GM20000 (cell line): ENCODE results near the gene BNC1.

Experiments
- DNase-seq: peaks from one replicate; pipeline ENCODE4 v3.0.0; 2012; ENCODE audit warnings: low spot score
- TF ChIP-seq, protein P1 (sequence below): IDR thresholded peaks from 2 replicates; pipeline ENCODE4 v1.5.1; 2012; ENCODE audit warnings: mild to moderate bottlenecking, control low read depth; ENCODE audit errors: extremely low read depth, missing control alignments

The BNC1 gene

DNA sequence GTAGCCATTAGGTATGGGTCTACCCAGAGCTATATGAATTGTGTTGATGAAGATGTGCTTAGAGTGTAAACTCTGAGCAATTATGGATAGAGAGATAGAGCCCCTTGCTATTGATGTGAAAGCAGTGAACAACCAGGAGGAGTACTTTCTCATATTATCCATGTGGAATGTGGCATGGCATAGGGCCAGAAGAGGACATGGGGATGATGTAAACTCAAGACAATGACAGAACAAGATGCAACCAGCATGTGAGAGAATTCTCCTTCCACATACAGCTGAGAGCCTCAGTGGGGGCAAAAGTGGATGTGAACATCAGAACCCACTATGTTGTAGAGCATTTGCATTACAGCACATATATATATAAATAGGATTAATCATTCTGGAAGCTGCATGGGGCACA lies 36.4 kb upstream of the BNC1 start:
- TF ChIP-seq, protein P1, sequence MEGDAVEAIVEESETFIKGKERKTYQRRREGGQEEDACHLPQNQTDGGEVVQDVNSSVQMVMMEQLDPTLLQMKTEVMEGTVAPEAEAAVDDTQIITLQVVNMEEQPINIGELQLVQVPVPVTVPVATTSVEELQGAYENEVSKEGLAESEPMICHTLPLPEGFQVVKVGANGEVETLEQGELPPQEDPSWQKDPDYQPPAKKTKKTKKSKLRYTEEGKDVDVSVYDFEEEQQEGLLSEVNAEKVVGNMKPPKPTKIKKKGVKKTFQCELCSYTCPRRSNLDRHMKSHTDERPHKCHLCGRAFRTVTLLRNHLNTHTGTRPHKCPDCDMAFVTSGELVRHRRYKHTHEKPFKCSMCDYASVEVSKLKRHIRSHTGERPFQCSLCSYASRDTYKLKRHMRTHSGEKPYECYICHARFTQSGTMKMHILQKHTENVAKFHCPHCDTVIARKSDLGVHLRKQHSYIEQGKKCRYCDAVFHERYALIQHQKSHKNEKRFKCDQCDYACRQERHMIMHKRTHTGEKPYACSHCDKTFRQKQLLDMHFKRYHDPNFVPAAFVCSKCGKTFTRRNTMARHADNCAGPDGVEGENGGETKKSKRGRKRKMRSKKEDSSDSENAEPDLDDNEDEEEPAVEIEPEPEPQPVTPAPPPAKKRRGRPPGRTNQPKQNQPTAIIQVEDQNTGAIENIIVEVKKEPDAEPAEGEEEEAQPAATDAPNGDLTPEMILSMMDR = no peak
- no peak for DNase-seq

DNA sequence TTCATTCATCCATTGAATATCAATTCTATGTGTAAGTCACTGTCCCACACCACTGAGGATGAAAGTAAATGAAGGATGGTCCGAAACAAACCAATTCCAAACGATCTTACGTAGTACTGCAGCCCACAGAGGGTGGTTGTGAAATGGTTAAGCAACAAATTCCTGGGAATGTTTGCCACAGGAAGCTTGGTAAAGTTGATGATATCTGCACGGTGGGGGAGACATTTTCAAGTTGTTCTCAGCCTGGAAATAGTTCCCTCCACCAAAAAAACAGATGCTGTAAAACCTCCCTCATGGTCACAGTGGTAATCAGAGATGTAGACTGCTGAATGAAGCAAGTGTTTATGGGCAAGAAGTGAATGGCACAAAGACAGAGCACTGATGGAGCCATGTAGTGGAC lies 35.9 kb upstream of the BNC1 start:
- TF ChIP-seq, protein P1 = no peak
- no peak for DNase-seq

DNA sequence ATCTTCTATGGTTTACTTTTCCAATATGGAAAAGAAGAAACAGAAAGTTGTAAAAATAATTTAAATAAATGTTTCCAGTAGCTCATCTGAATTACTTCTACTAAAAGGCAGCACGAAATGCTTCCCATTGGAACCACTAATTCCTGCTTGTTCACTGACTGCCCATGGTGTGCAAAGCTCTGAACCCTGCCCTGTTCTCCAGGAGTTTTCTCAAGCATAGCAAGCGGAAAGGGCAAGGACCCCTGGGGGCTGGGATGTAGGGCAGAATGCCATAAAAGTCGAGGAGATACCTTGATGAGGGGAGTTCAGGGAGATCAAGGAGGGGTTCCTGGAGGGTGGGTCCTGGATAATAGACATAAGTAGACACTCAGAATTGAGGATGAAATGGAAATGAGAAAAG lies 35.3 kb upstream of the BNC1 start:
- TF ChIP-seq, protein P1 = no peak
- no peak for DNase-seq

DNA sequence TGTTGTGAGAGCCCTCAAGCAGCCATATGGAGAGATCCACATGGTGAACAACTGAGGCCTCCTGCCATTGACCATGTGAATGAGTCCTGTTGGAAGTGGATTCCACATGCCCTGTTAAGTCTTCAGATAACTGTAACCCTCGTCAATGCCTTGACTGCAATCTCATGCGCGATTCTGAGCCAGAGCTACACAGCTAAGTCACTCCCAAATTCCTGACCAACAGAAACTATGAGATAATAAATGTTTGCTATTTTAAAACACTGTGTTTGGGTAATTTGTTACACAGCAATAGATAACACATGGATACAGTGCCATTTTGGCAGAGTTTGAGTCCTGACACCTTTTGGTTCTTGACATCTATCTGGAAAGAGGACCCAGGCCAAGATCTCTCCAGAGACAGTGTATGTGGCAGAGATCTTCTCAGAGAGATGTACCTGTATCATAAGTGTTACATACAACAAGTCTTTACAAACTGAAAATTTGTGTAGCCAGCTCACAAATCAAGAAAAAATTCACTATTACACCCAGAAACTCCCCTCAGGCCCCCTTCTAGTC lies 34.5 kb upstream of the BNC1 start:
- TF ChIP-seq, protein P1 = no peak
- DNase-seq = no peak

DNA sequence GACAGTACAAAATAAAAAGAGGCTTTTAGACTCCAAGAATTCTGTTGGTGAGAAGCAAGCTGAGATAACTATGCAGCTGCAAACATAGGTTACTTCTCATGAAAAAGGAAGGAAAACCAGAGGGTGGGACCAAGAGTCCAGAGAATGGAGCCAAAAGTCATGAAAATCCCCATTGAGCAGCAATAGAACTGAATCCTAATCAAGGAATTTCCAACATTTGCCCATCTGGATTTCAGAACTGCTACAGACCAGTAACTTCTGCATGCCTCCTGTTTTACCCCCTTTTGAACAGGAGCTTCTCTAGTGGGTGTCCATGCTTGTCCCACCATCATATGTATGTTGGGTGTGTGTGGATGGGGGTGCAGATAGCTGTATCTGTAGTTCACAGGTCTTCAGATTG lies 33.6 kb upstream of the BNC1 start:
- no peak for DNase-seq
- TF ChIP-seq, protein P1 = no peak

DNA sequence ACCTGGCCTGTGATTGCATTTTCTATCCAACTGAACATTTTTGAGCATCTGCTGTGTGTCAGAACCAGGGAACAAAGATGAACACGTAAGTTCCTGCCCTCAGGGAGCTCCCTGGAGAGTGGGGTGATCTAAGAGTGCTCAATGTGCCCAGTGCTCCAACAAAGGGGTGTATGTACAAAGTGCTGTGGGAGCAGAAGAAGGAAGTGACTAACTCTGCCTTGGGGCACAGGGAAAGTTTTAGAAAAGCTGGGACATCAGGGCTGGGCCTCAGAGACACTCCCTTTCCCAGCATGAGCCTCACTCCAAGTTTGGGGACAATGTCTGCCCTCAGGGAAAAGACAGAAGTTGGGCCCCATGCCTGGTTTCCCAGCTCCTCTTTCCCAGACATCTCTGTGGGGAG lies 27.6 kb upstream of the BNC1 start:
- no peak for DNase-seq
- TF ChIP-seq, protein P1 = no peak

DNA sequence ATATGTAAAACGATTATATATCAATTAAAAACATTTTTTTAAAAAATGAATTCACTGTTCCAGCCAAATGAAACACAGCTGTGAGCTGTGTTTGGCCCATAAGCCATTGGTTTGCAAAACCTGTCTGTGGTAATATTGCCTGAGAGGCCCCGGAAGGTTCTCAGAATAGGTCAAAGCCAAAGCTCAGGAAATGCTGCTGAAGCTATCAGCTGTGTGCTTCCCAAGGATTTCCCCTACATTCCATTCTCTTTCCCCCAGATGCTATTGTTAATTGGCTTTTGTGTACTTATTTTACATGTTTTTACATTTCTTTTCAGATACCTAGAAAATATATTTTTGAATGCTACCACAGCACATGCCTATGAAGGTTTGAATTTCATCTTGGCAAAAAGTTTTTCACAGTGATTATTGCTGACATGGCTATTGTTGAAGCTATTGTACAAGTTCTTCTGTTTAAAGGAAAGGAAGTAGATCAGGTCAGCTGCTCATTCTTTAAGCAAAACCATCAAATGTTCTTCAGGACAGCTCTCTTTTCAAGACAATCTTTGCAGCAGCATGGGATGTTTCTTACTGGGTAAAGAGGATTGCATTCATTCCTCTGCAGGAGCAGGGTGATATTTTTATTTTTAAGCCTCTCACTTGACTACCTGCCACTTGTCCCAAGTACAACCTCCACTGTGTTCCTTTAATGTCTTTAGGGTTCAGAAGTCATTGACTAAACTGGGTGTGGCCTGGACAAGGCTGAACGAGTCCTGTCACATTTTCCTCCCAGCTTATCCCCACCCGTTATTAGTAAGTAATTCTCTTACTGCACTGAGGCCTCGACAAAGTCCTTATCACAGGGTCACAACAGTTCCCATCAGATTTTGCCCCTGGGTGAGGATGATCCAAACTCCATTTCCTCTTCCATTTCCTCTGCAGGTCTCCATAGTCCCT lies 26.3 kb upstream of the BNC1 start:
- TF ChIP-seq, protein P1 = no peak
- DNase-seq = no peak
